Natural killer cell (primary cell): ENCODE results near the gene PITX2. TPM values are rescaled to one million over a fixed set of nuclear protein-coding genes. Genes with fewer than 3 reads are reported as not detected.

ENCODE experiments used
- ATAC-seq, 3 donors: fragments of 150-1000 bp in 2 of 3; fragments of 200-7000 bp in 1 of 3; cut with Tn5 transposase; 1 replicate in 1 of 3; 2 replicates in 2 of 3; pipeline ENCODE4 v1.10.0; 2021; ENCODE audit warnings: mild to moderate bottlenecking in 2 of 3, moderate library complexity in 2 of 3
- DNase-seq, 2 donors: peaks; one replicate each; pipeline versions ENCODE4 v3.0.0 to v3.0.0-alpha.2; 2013 to 2021; ENCODE audit warnings: mixed read lengths in 1 of 2
- H3K27ac ChIP-seq: one replicate; pipeline ENCODE4 v1.5.1; 2013; ENCODE audit warnings: mild to moderate bottlenecking, low read length
- H3K27me3 ChIP-seq: one replicate; pipeline ENCODE4 v1.6.1; 2013; ENCODE audit warnings: low read length; ENCODE audit not compliant: control insufficient read depth, insufficient read depth
- H3K36me3 ChIP-seq: one replicate; pipeline ENCODE4 v1.6.1; 2013; ENCODE audit warnings: low read length; ENCODE audit not compliant: control insufficient read depth, insufficient read depth
- H3K4me1 ChIP-seq: one replicate; pipeline ENCODE4 v1.6.1; 2013; ENCODE audit warnings: low read length; ENCODE audit not compliant: control insufficient read depth, insufficient read depth
- H3K4me3 ChIP-seq: one replicate; pipeline ENCODE4 v1.5.1; 2013; ENCODE audit warnings: low read length
- H3K9me3 ChIP-seq: one replicate; pipeline ENCODE4 v1.6.1; 2013; ENCODE audit warnings: low read length; ENCODE audit not compliant: control insufficient read depth, insufficient read depth
- H3K27ac Mint-ChIP-seq, 2 donors: one replicate each; pipeline ENCODE4 v1.8.0; 2022; ENCODE audit warnings: mild to moderate bottlenecking in 2 of 2, mixed read lengths in 2 of 2, moderate library complexity in 1 of 2
- H3K27me3 Mint-ChIP-seq, 2 donors: one replicate each; pipeline ENCODE4 v1.8.0; 2022; ENCODE audit warnings: low read depth in 2 of 2, mixed read lengths in 2 of 2
- H3K36me3 Mint-ChIP-seq: one replicate; pipeline ENCODE4 v1.8.0; 2022; ENCODE audit warnings: mixed read lengths
- H3K4me1 Mint-ChIP-seq, 2 donors: one replicate each; pipeline ENCODE4 v1.8.0; 2022; ENCODE audit warnings: mixed read lengths in 2 of 2
- H3K4me3 Mint-ChIP-seq: one replicate; pipeline ENCODE4 v1.8.0; 2022; ENCODE audit warnings: mild to moderate bottlenecking, moderate library complexity, mixed read lengths
- H3K9me3 Mint-ChIP-seq, 2 donors: one replicate each; pipeline ENCODE4 v1.8.0; 2022; ENCODE audit warnings: mixed read lengths in 2 of 2
- CTCF ChIP-seq: fragments of 200-600 bp; IDR thresholded peaks from one replicate; pipeline ENCODE4 v1.8.0; 2022; ENCODE audit warnings: antibody characterized with exemption
- WGBS: methylation state at CpG from one replicate; pipeline ENCODE4 v1.1.7; 2013; ENCODE audit warnings: missing lambda C conversion rate; ENCODE audit not compliant: insufficient coverage; 5-methylcytosine and 5-hydroxymethylcytosine counted together
- intact Hi-C: fragments of 100-400 bp; cut with micrococcal nuclease; formaldehyde crosslinking; loops from one replicate; pipeline ENCODE4 v1.14.2; 2022
- total RNA-seq, 4 donors: library from RNA; stranded (reverse); fragments of 120-200 nt in 1 of 4; gene quantifications; one replicate each; pipeline versions ENCODE4 v1.2.3 to v1.2.4, GENCODE V29; 2013 to 2022

The PITX2 gene
- total RNA-seq, 3 donors from 2014 or later (not counting 1 experiment from before 2014, with no cell fraction given) = not detected

DNA sequence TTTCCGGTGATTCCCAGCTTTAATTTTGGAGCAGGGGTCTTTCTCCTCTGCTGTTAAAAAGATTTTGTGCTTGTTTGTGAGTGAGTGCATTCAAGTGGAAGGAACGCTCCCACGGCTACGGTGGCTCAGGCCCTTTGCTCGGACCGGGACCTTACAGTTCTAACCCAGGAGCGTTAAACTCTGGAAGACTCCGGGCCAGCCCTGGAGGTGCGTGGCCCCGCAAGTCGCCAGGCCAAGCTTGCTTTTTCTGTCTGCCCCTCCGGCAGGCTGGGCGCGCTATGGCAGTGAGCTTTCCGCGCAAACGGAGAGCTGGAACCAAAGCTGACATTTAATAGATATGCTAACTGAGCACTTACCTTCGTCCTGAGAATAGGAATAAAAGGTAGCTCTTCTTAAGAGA is 18.3 kb upstream of the PITX2 start:
- WGBS = 9% methylated on average over 18 of the region's 18 CpGs
- DNase-seq (no peak), ATAC-seq (no peak)
- intact Hi-C loops = no loop called here
- no peak overlapping the region for H3K27ac Mint-ChIP-seq
- H3K27me3 Mint-ChIP-seq = peaks cover 53 to 68% of the 10 kb centered on the region in 2 donors
- H3K4me1 Mint-ChIP-seq = no peaks in the 10 kb centered on the region
- Histone ChIP-seq H3K9me3 (no peaks in the 10 kb centered on the region), H3K4me1 (no peaks in the 10 kb centered on the region), H3K4me3 (no peak overlapping the region), H3K27me3 (peaks cover 45% of the 10 kb centered on the region), H3K36me3 (no peaks in the 10 kb centered on the region), H3K27ac (no peak overlapping the region)
- no peak for TF ChIP-seq CTCF
- H3K9me3 Mint-ChIP-seq = peaks cover 3 to 5% of the 10 kb centered on the region in 2 donors
- H3K36me3 Mint-ChIP-seq = peaks cover 11% of the 10 kb centered on the region
- H3K4me3 Mint-ChIP-seq = no peak overlapping the region

GRCh38 chr4:110640576-110640975 is 17.7 kb upstream of the PITX2 start:
- Mint-ChIP-seq H3K36me3 (peaks cover 11% of the 10 kb centered on the region), H3K4me3 (no peak overlapping the region), H3K27ac (no peak overlapping the region), H3K9me3 (peaks cover 3 to 5% of the 10 kb centered on the region in 2 donors), H3K27me3 (peaks cover 55 to 68% of the 10 kb centered on the region in 2 donors), H3K4me1 (no peaks in the 10 kb centered on the region)
- intact Hi-C loops = no loop called here
- Histone ChIP-seq H3K27me3 (peaks cover 48% of the 10 kb centered on the region), H3K4me3 (no peak overlapping the region), H3K36me3 (no peaks in the 10 kb centered on the region), H3K27ac (no peak overlapping the region), H3K9me3 (no peaks in the 10 kb centered on the region), H3K4me1 (no peaks in the 10 kb centered on the region)
- ATAC-seq = no peak
- TF ChIP-seq CTCF = no peak
- DNase-seq = no peak
- whole genome bisulfite sequencing = 12% methylated on average over 8 of the region's 9 CpGs

- intact Hi-C loops = no loop called here
- H3K4me3 Mint-ChIP-seq = no peak overlapping the region
- ATAC-seq (no peak), DNase-seq (no peak)
- no peaks in the 10 kb centered on the region for H3K9me3 ChIP-seq
- H3K27me3 Mint-ChIP-seq = peaks cover 64 to 77% of the 10 kb centered on the region in 2 donors
- peaks cover 3 to 5% of the 10 kb centered on the region in 2 donors for H3K9me3 Mint-ChIP-seq
- no peak overlapping the region for H3K27ac ChIP-seq
- H3K36me3 Mint-ChIP-seq = peaks cover 11% of the 10 kb centered on the region
- no peaks in the 10 kb centered on the region for H3K4me1 Mint-ChIP-seq
- no peak for TF ChIP-seq CTCF
- H3K27ac Mint-ChIP-seq = no peak overlapping the region
- peaks cover 55% of the 10 kb centered on the region for H3K27me3 ChIP-seq
- H3K36me3 ChIP-seq = no peaks in the 10 kb centered on the region
- no peak overlapping the region for H3K4me3 ChIP-seq
- H3K4me1 ChIP-seq = no peaks in the 10 kb centered on the region
- 14% methylated on average over 34 of the region's 34 CpGs for WGBS
These were observed 16.6 kb upstream of the PITX2 start for GRCh38 chr4:110639207-110640090.
